ENCODE data around the gene BST1. TPM values are rescaled to one million over a fixed set of nuclear protein-coding genes. Genes with fewer than 3 reads are reported as not detected.

Gene BST1
- total RNA-seq, 2 donors from 2014 or later, result 0.99 to 1.6 TPM

DNA sequence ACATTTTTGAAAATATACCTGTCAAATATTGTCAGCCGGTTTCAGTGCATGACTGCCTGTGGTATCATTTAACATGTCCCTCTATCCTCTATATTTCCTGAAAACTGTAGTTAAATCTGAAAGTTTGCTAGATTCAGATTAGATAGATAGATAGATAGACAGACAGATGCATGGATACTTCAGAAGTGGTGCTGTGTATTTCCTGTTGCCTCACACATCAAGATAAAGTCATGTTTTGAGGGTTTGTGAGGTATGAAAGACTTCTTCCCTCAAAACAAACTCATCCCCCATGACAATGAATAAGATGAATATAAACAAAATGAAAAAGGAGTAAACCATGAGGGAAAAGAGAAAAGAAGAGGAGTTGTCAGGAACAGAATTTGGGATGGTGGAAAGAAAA, 6.0 kb upstream of the BST1 start:
- 96 to 100% methylated on average over 1 of the region's 1 CpG for WGBS, 2 donors
- intact Hi-C loops (cut with DNase I), result no loop called here

GRCh38 chr4:15703439-15703838, 574 bp downstream of the BST1 start:
- H3K4me3 ChIP-seq, result no peak overlapping the region
- DNase-seq (no peak), ATAC-seq (peak; percentile 9)
- H3K9me3 ChIP-seq, result no peaks in the 10 kb centered on the region
- intact Hi-C loops (cut with DNase I), result no loop called here
- H3K27me3 ChIP-seq, result no peaks in the 10 kb centered on the region
- H3K4me1 ChIP-seq, result peaks cover 7% of the 10 kb centered on the region
- TF ChIP-seq POLR2A (IDR thresholded peaks at IDR 0.05) (no peak), CTCF (IDR thresholded peaks at IDR 0.05) (no peak)
- no peaks in the 10 kb centered on the region for H3K36me3 ChIP-seq (replicated peaks in 1 of 2; ENCODE audit: insufficient read depth in 1 of 2, low read depth in 2 of 2)
- H3K27ac ChIP-seq, result no peak overlapping the region
- WGBS, 2 donors, result 85 to 87% methylated on average over 11 of the region's 11 CpGs

More for the DNA sequence above, 6.0 kb upstream of the BST1 start:
- no peak for TF ChIP-seq POLR2A (IDR thresholded peaks at IDR 0.05)
- no peak for TF ChIP-seq CTCF (IDR thresholded peaks at IDR 0.05)
- ATAC-seq, result no peak
- no peak overlapping the region for H3K27ac ChIP-seq
- DNase-seq, result no peak
- H3K27me3 ChIP-seq, result no peaks in the 10 kb centered on the region
- no peaks in the 10 kb centered on the region for H3K36me3 ChIP-seq (replicated peaks in 1 of 2; ENCODE audit: insufficient read depth in 1 of 2, low read depth in 2 of 2)
- H3K4me1 ChIP-seq, result no peaks in the 10 kb centered on the region
- H3K4me3 ChIP-seq, result no peak overlapping the region
- H3K9me3 ChIP-seq, result no peaks in the 10 kb centered on the region

GRCh38 chr4:15704129-15704528, 1.3 kb downstream of the BST1 start:
- no peak for ATAC-seq
- Histone ChIP-seq H3K36me3 (replicated peaks in 1 of 2; ENCODE audit: insufficient read depth in 1 of 2, low read depth in 2 of 2) (no peaks in the 10 kb centered on the region), H3K4me3 (no peak overlapping the region), H3K27ac (no peak overlapping the region), H3K9me3 (no peaks in the 10 kb centered on the region), H3K27me3 (no peaks in the 10 kb centered on the region), H3K4me1 (peaks cover 7% of the 10 kb centered on the region)
- TF ChIP-seq CTCF (IDR thresholded peaks at IDR 0.05) (no peak), POLR2A (IDR thresholded peaks at IDR 0.05) (no peak)
- no peak for DNase-seq
- intact Hi-C loops (cut with DNase I), result no loop called here

- no peak overlapping the region for H3K27ac ChIP-seq
- no peak for ATAC-seq
Measured at GRCh38 chr4:15706646-15707362, 3.9 kb downstream of the BST1 start.

More at GRCh38 chr4:15706646-15707362, 3.9 kb downstream of the BST1 start:
- Histone ChIP-seq H3K9me3 (no peaks in the 10 kb centered on the region), H3K36me3 (replicated peaks in 1 of 2; ENCODE audit: insufficient read depth in 1 of 2, low read depth in 2 of 2) (no peaks in the 10 kb centered on the region), H3K27me3 (no peaks in the 10 kb centered on the region), H3K4me3 (no peak overlapping the region), H3K4me1 (peaks cover 7% of the 10 kb centered on the region)
- DNase-seq, result no peak
- intact Hi-C loops (cut with DNase I), result no loop called here
- WGBS, 2 donors, result 42% methylated on average over 3 of the region's 3 CpGs
- TF ChIP-seq POLR2A (IDR thresholded peaks at IDR 0.05) (no peak), CTCF (IDR thresholded peaks at IDR 0.05) (no peak)

All from body of pancreas (tissue), 4 donors.